H1 (cell line): ENCODE measurements around the gene SLC66A2. TPM values are rescaled to one million over a fixed set of nuclear protein-coding genes. Genes with fewer than 3 reads are reported as not detected.

Experiments used
- CBX5 ChIP-seq: fragments of 300-800, 300-1000 bp; sonication (generic); IDR thresholded peaks from 2 replicates; pipeline ENCODE4 v1.7.1; 2016; ENCODE audit warnings: antibody characterized with exemption, low read length, low read depth
- HDAC2 ChIP-seq, 2 experiments: fragments of 300-600 bp in 1 of 2; sonication (generic) in 1 of 2; IDR thresholded peaks; 2 replicates each; pipeline ENCODE4 v1.6.1; 2011 to 2012; ENCODE audit warnings: low read depth in 2 of 2, low read length in 2 of 2, mild to moderate bottlenecking in 2 of 2, moderate library complexity in 2 of 2, borderline replicate concordance in 1 of 2, inconsistent platforms in 1 of 2
- KDM4A ChIP-seq: IDR thresholded peaks from one replicate; pipeline ENCODE4 v1.7.1; 2012; ENCODE audit warnings: low read depth, mild to moderate bottlenecking, moderate library complexity, low read length, inconsistent platforms; ENCODE audit not compliant: severe bottlenecking
- RXRA ChIP-seq: IDR thresholded peaks from 2 replicates; pipeline ENCODE4 v1.6.1; 2011; ENCODE audit warnings: low read depth, mild to moderate bottlenecking, low read length, moderate library complexity; ENCODE audit not compliant: insufficient read depth
- SP2 ChIP-seq: IDR thresholded peaks from 2 replicates; pipeline ENCODE4 v1.6.1; 2012; ENCODE audit warnings: mild to moderate bottlenecking, low read length, inconsistent platforms
- polyA plus RNA-seq, 7 experiments: library from polyadenylated mRNA; depleted of rRNA in 3 of 7; stranded (reverse) in 5 of 7; unstranded in 2 of 7; fragments of >200 nt in 5 of 7; fragments of 200-250 nt in 2 of 7; gene quantifications; 1 replicate in 5 of 7; 2 replicates in 1 of 7; 4 replicates in 1 of 7; pipeline versions ENCODE4 v1.2.1 to v1.2.3, GENCODE V29; 2011 to 2013; ENCODE audit warnings: missing spikeins in 2 of 7, mixed read lengths in 2 of 7
- total RNA-seq: library from RNA; stranded (reverse); fragmentation: NEBNext Ultra II Directional; extraction: Animal tissue kit (Norgen Biotek cat#: 25700); gene quantifications from 2 replicates; pipeline ENCODE4 v1.2.1, GENCODE V29; 2021

Gene SLC66A2
- total and polyA plus RNA-seq, 2 of the 8 experiments (the other 6 are each of a cell fraction or from before 2014, with no cell fraction given): 15.0 to 18.9 TPM

- TF ChIP-seq KDM4A: no peak
- TF ChIP-seq CBX5: no peak
- TF ChIP-seq HDAC2 (IDR thresholded peaks at IDR 0.05; ENCODE audit: borderline replicate concordance in 1 of 2, low read depth in 2 of 2, low read length in 2 of 2): no peak
- no peak for TF ChIP-seq RXRA
- no peak for TF ChIP-seq SP2
Measured at GRCh38 chr18:79971986-79972385, 20.5 kb upstream of the SLC66A2 start (continued).
